Activated B cell treated with CpG ODN at 0.5 μM for 24 hours (primary cell): Measurements from ENCODE around the gene RHEBL1. TPM values are rescaled to one million over a fixed set of nuclear protein-coding genes. Genes with fewer than 3 reads are reported as not detected.

ENCODE experiments used
- ATAC-seq: fragments of 200-7000 bp; cut with Tn5 transposase; one replicate; pipeline ENCODE4 v1.10.0; 2021; ENCODE audit warnings: low read depth, mild to moderate bottlenecking, moderate library complexity
- CTCF ChIA-PET: fragments of 350-600 bp; sonication (Branson Sonifier 250); formaldehyde crosslinking; loops from one replicate; lab custom pipeline; 2021; ENCODE audit warnings: antibody characterized with exemption; lab: Charles Lee
- POLR2A ChIA-PET: fragments of 350-600 bp; sonication (Branson Sonifier 250); formaldehyde crosslinking; loops from one replicate; lab custom pipeline; 2021; ENCODE audit warnings: antibody characterized with exemption; lab: Charles Lee
- DNase-seq: peaks from one replicate; pipeline ENCODE4 v3.0.0; 2022
- H3K27ac Mint-ChIP-seq: one replicate; pipeline ENCODE4 v1.8.0; 2020; ENCODE audit warnings: mixed read lengths
- H3K27me3 Mint-ChIP-seq: one replicate; pipeline ENCODE4 v1.8.0; 2021; ENCODE audit warnings: mixed read lengths
- H3K36me3 Mint-ChIP-seq: one replicate; pipeline ENCODE4 v1.8.0; 2021; ENCODE audit warnings: low read depth, mixed read lengths
- H3K4me1 Mint-ChIP-seq: one replicate; pipeline ENCODE4 v1.8.0; 2021; ENCODE audit warnings: mixed read lengths
- H3K4me3 Mint-ChIP-seq: one replicate; pipeline ENCODE4 v1.8.0; 2020; ENCODE audit warnings: mild to moderate bottlenecking, mixed read lengths
- H3K9me3 Mint-ChIP-seq: one replicate; pipeline ENCODE4 v1.8.0; 2020; ENCODE audit warnings: mixed read lengths
- intact Hi-C: fragments of 100-400 bp; cut with micrococcal nuclease; formaldehyde crosslinking; loops from one replicate; pipeline ENCODE4 v1.15.1; 2024
- total RNA-seq: library from RNA; stranded (reverse); gene quantifications from 2 replicates; pipeline ENCODE4 v1.2.3, GENCODE V29; 2022
- TF ChIP-seq, protein P1 (sequence below): fragments of 200-600 bp; IDR thresholded peaks from one replicate; pipeline ENCODE4 v1.8.0; 2022; ENCODE audit warnings: antibody characterized with exemption, mild to moderate bottlenecking

Gene RHEBL1
- total RNA-seq, 1 donor from 2014 or later = 3.2 TPM

DNA sequence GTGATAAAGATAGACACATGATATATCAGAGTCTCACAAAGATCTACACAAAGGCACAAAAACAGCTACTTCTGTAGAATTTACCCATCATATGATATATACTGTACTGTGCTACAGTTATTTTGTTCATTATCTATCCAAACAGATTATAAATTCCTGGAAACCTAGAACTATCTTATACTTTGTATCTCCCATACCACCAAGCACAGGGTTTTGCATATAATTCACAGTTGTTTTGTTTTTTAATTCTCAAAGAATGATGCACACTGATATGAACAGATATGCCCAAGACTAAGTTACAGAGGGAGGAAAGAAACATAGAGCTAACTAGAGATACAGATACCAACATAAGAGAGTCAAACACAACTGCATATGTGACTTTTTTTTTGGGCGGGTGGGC lies 54.6 kb downstream of the RHEBL1 start:
- peaks cover 31% of the 10 kb centered on the region for H3K4me1 Mint-ChIP-seq
- no peak for ATAC-seq
- H3K27ac Mint-ChIP-seq = no peak overlapping the region
- POLR2A ChIA-PET = no interaction called here
- H3K9me3 Mint-ChIP-seq = no peaks in the 10 kb centered on the region
- TF ChIP-seq, protein P1, sequence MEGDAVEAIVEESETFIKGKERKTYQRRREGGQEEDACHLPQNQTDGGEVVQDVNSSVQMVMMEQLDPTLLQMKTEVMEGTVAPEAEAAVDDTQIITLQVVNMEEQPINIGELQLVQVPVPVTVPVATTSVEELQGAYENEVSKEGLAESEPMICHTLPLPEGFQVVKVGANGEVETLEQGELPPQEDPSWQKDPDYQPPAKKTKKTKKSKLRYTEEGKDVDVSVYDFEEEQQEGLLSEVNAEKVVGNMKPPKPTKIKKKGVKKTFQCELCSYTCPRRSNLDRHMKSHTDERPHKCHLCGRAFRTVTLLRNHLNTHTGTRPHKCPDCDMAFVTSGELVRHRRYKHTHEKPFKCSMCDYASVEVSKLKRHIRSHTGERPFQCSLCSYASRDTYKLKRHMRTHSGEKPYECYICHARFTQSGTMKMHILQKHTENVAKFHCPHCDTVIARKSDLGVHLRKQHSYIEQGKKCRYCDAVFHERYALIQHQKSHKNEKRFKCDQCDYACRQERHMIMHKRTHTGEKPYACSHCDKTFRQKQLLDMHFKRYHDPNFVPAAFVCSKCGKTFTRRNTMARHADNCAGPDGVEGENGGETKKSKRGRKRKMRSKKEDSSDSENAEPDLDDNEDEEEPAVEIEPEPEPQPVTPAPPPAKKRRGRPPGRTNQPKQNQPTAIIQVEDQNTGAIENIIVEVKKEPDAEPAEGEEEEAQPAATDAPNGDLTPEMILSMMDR = no peak
- H3K36me3 Mint-ChIP-seq = peaks cover 44% of the 10 kb centered on the region
- intact Hi-C loops = loop anchor here (5.0 kb wide), 1 partner anchor 38 kb away; the partner anchor contains the start of gene WNT1
- no peaks in the 10 kb centered on the region for H3K27me3 Mint-ChIP-seq
- H3K4me3 Mint-ChIP-seq = no peak overlapping the region
- DNase-seq = no peak
- CTCF ChIA-PET = interaction anchor here (0.7 to 1.4 kb wide), 2 partner anchors 29 to 90 kb away, joined by 3 read pairs; no protein-coding TSS in a partner anchor

Other genes starting within 250 kb of the RHEBL1 start
- gene DDX23, start 217.8 kb downstream of the RHEBL1 start, total RNA-seq = 116 and 118 TPM in 2 replicates
- 4.9 and 5.9 TPM in 2 replicates for gene RND1, start 204.1 kb downstream of the RHEBL1 start, total RNA-seq
- gene FKBP11, start 144.5 kb downstream of the RHEBL1 start, total RNA-seq = 22.9 and 26.1 TPM in 2 replicates
- gene ARF3, start 112.5 kb downstream of the RHEBL1 start, total RNA-seq = 113 and 119 TPM in 2 replicates
- gene WNT10B, start 98.2 kb downstream of the RHEBL1 start, total RNA-seq = 0.22 TPM in 1 of 2 replicates, not detected in the other
- gene WNT1, start 91.7 kb downstream of the RHEBL1 start, total RNA-seq = not detected in 2 replicates
- 0.20 and 0.44 TPM in 2 replicates for gene DDN, start 70.6 kb downstream of the RHEBL1 start, total RNA-seq
- gene PRKAG1, start 51.2 kb downstream of the RHEBL1 start, total RNA-seq = 55.3 and 70.5 TPM in 2 replicates
- gene KMT2D, start 9.2 kb downstream of the RHEBL1 start, total RNA-seq = 127 and 136 TPM in 2 replicates
- gene DHH, start 24.8 kb upstream of the RHEBL1 start, total RNA-seq = 0.09 TPM in 1 of 2 replicates, not detected in the other
- gene LMBR1L, start 40.9 kb upstream of the RHEBL1 start, total RNA-seq = 64.2 and 79.9 TPM in 2 replicates
- 916 and 951 TPM in 2 replicates for gene TUBA1B, start 61.4 kb upstream of the RHEBL1 start, total RNA-seq
- 114 and 115 TPM in 2 replicates for gene TUBA1A, start 119.1 kb upstream of the RHEBL1 start, total RNA-seq
- gene TUBA1C, start 195.1 kb upstream of the RHEBL1 start, total RNA-seq = 141 and 142 TPM in 2 replicates
- gene PRPH, start 225.2 kb upstream of the RHEBL1 start, total RNA-seq = not detected in 2 replicates